ENCODE data around the gene GFRA1.

The GFRA1 gene

GRCh38 chr10:116133634-116134033, 139.4 kb downstream of the GFRA1 start:
- no peak for TF ChIP-seq CTCF (IDR thresholded peaks at IDR 0.05; ENCODE audit: borderline replicate concordance, insufficient read depth, low read depth, low read length)
- no peak overlapping the region for H3K4me3 ChIP-seq (ENCODE audit: low read depth, low read length)

- no peak overlapping the region for H3K4me3 ChIP-seq (ENCODE audit: low read depth, low read length)
- no peak for TF ChIP-seq CTCF (IDR thresholded peaks at IDR 0.05; ENCODE audit: borderline replicate concordance, insufficient read depth, low read depth, low read length)
Observed at GRCh38 chr10:116132780-116133399, 140.1 kb downstream of the GFRA1 start.

GRCh38 chr10:116130006-116130405, 143.0 kb downstream of the GFRA1 start:
- TF ChIP-seq CTCF (IDR thresholded peaks at IDR 0.05; ENCODE audit: borderline replicate concordance, insufficient read depth, low read depth, low read length) = no peak

GRCh38 chr10:116126954-116127695, 145.9 kb downstream of the GFRA1 start:
- no peak for TF ChIP-seq CTCF (IDR thresholded peaks at IDR 0.05; ENCODE audit: borderline replicate concordance, insufficient read depth, low read depth, low read length)
- H3K4me3 ChIP-seq (ENCODE audit: low read depth, low read length) = no peak overlapping the region

More at GRCh38 chr10:116130006-116130405, 143.0 kb downstream of the GFRA1 start:
- H3K4me3 ChIP-seq (ENCODE audit: low read depth, low read length) = no peak overlapping the region

GRCh38 chr10:116126239-116126638, 146.8 kb downstream of the GFRA1 start:
- no peak for TF ChIP-seq CTCF (IDR thresholded peaks at IDR 0.05; ENCODE audit: borderline replicate concordance, insufficient read depth, low read depth, low read length)
- H3K4me3 ChIP-seq (ENCODE audit: low read depth, low read length) = no peak overlapping the region

- TF ChIP-seq CTCF (IDR thresholded peaks at IDR 0.05; ENCODE audit: borderline replicate concordance, insufficient read depth, low read depth, low read length) = no peak
- H3K4me3 ChIP-seq (ENCODE audit: low read depth, low read length) = no peak overlapping the region
Observed at GRCh38 chr10:116125180-116125579, 147.8 kb downstream of the GFRA1 start.

- no peak for TF ChIP-seq CTCF (IDR thresholded peaks at IDR 0.05; ENCODE audit: borderline replicate concordance, insufficient read depth, low read depth, low read length)
- no peak overlapping the region for H3K4me3 ChIP-seq (ENCODE audit: low read depth, low read length)
Observed at GRCh38 chr10:116124777-116125176, 148.2 kb downstream of the GFRA1 start.

Data from GM12875 (cell line).